ENCODE measurements around the gene HPSE2. TPM values are rescaled to one million over a fixed set of nuclear protein-coding genes. Genes with fewer than 3 reads are reported as not detected.
A peak's percentile ranks its signal among the peaks of the same experiment; 100 is the strongest.
"Not testable (repeated sequence)": the region's sequence is repeated elsewhere in the genome, so short reads cannot be mapped to it uniquely, and the experiment has no call there.

The HPSE2 gene
- total and polyA plus RNA-seq, 2 of the 13 experiments (the other 11 are each of a cell fraction or from before 2014, with no cell fraction given) = 0.01 TPM; not detected in 1

DNA sequence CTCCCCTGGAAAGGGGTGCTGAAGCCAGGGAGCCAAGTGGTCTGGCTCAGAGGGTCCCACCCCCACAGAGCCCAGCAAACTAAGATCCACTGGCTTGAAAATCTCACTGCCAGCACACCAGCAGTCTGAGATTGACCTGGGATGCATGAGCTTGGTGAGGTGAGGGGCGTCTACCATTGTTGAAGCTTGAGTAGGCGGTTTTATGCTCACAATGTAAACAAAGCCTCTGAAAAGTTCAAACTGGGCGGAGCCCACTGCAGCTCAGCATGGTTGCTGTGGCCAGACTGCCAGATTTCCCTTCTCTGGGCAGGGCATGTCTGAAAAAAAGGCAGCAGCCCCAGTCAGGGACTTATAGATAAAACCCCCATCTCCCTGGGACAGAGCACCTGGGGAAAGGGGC lies 102.8 kb downstream of the HPSE2 start:
- H2AFZ ChIP-seq (ENCODE audit: low read length); POLR2A ChIA-PET; H4K20me1 ChIP-seq (ENCODE audit: insufficient read depth, low read length); H3K27me3 ChIP-seq (ENCODE audit: control insufficient read depth in 1 of 2, insufficient read depth in 2 of 2, low read length in 2 of 2); FAIRE-seq; H3K4me2 ChIP-seq (ENCODE audit: low read depth, low read length); H3K79me2 ChIP-seq (ENCODE audit: insufficient read depth, low read length); CTCF ChIA-PET (ENCODE audit: low intra/inter-chr PET ratio, low total read pairs); BruUV-seq (replicated peaks); intact Hi-C loops (cut with micrococcal nuclease; ENCODE audit: unreplicated experiment); H3K27ac ChIP-seq (ENCODE audit: extremely low read length, insufficient read depth, low read length); H3K9me3 ChIP-seq (ENCODE audit: low read length); H3K4me3 ChIP-seq (replicated peaks in 1 of 3; ENCODE audit: insufficient read depth in 1 of 3, low read depth in 2 of 3, low read length in 3 of 3); H3K9ac ChIP-seq (ENCODE audit: insufficient read depth, low read depth, low read length); H3K4me1 ChIP-seq (ENCODE audit: insufficient read depth, low read length); in situ Hi-C loops (cut with HindIII; ENCODE audit: extremely low pct_ligation_motif_present, low pct_unique_long_range_greater_than_20kb); H3K36me3 ChIP-seq (replicated peaks in 1 of 2; ENCODE audit: control insufficient read depth in 1 of 2, insufficient read depth in 2 of 2, low read length in 2 of 2); TF ChIP-seq FOXA1 (IDR thresholded peaks at IDR 0.05): not testable (repeated sequence)
- peak; percentile 17 for DNase-seq (ENCODE audit: low spot score)
- WGBS (ENCODE audit: low lambda C conversion rate) = 0% methylated on average over 3 of the region's 3 CpGs
- ATAC-seq = peak; percentile 34; the same call in 1 of the 3 replicates
- TF ChIP-seq FOXA1 (CRISPR knock-in tag; IDR thresholded peaks at IDR 0.05) = 0 out of 2 replicates have a peak, but pooled peaks have one; percentile 39

- BruUV-seq (replicated peaks) = no TSS peak
- H3K4me2 ChIP-seq (ENCODE audit: low read depth, low read length) = no peak overlapping the region
- H3K27ac ChIP-seq (ENCODE audit: extremely low read length, insufficient read depth, low read length) = no peak overlapping the region
- ATAC-seq (no peak), FAIRE-seq (no peak), DNase-seq (ENCODE audit: low spot score) (no peak)
- H3K4me3 ChIP-seq (replicated peaks in 1 of 3; ENCODE audit: insufficient read depth in 1 of 3, low read depth in 2 of 3, low read length in 3 of 3) = no peak overlapping the region
- H3K79me2 ChIP-seq (ENCODE audit: insufficient read depth, low read length) = no peaks in the 10 kb centered on the region
- CTCF ChIA-PET (ENCODE audit: low intra/inter-chr PET ratio, low total read pairs) = no interaction called here
- no peaks in the 10 kb centered on the region for H3K27me3 ChIP-seq (ENCODE audit: control insufficient read depth in 1 of 2, insufficient read depth in 2 of 2, low read length in 2 of 2)
- no peaks in the 10 kb centered on the region for H4K20me1 ChIP-seq (ENCODE audit: insufficient read depth, low read length)
- no peak overlapping the region for H3K9ac ChIP-seq (ENCODE audit: insufficient read depth, low read depth, low read length)
- no peaks in the 10 kb centered on the region for H3K4me1 ChIP-seq (ENCODE audit: insufficient read depth, low read length)
- in situ Hi-C loops (cut with HindIII; ENCODE audit: extremely low pct_ligation_motif_present, low pct_unique_long_range_greater_than_20kb) (no loop called here), intact Hi-C loops (cut with micrococcal nuclease; ENCODE audit: unreplicated experiment) (no loop called here)
- H3K9me3 ChIP-seq (ENCODE audit: low read length) = peaks cover 8% of the 10 kb centered on the region; the same call in 1 of the 2 replicates
- POLR2A ChIA-PET = no interaction called here
- no peak overlapping the region for H2AFZ ChIP-seq (ENCODE audit: low read length)
- WGBS (ENCODE audit: low lambda C conversion rate) = 4% methylated on average over 2 of the region's 3 CpGs
- H3K36me3 ChIP-seq (replicated peaks in 1 of 2; ENCODE audit: control insufficient read depth in 1 of 2, insufficient read depth in 2 of 2, low read length in 2 of 2) = no peaks in the 10 kb centered on the region
- TF ChIP-seq, protein P1, sequence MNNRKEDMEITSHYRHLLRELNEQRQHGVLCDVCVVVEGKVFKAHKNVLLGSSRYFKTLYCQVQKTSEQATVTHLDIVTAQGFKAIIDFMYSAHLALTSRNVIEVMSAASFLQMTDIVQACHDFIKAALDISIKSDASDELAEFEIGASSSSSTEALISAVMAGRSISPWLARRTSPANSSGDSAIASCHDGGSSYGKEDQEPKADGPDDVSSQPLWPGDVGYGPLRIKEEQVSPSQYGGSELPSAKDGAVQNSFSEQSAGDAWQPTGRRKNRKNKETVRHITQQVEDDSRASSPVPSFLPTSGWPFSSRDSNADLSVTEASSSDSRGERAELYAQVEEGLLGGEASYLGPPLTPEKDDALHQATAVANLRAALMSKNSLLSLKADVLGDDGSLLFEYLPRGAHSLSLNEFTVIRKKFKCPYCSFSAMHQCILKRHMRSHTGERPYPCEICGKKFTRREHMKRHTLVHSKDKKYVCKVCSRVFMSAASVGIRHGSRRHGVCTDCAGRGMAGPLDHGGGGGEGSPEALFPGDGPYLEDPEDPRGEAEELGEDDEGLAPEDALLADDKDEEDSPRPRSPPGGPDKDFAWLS (CRISPR knock-in tag; IDR thresholded peaks at IDR 0.05; ENCODE audit: borderline replicate concordance) = no peak
- no peak for TF ChIP-seq ZNF337 (CRISPR knock-in tag; IDR thresholded peaks at IDR 0.05; ENCODE audit: borderline replicate concordance, low read depth)
- no peak for TF ChIP-seq ZNF646 (CRISPR knock-in tag; IDR thresholded peaks at IDR 0.05)
- no peak for TF ChIP-seq ZNF574 (CRISPR knock-in tag; IDR thresholded peaks at IDR 0.05)
- TF ChIP-seq MEIS1 (CRISPR knock-in tag; IDR thresholded peaks at IDR 0.05; ENCODE audit: borderline replicate concordance) = no peak
Observed at GRCh38 chr10:99125879-99126278, 109.8 kb downstream of the HPSE2 start.
